IMR-90 (cell line): ENCODE data around the gene GRAMD2B.

Source experiments
- BHLHE40 ChIP-seq: fragments of 150-350 bp; IDR thresholded peaks from 2 replicates; pipeline ENCODE4 v1.6.1; 2016; ENCODE audit warnings: mild to moderate bottlenecking, low read depth, low read length
- CEBPB ChIP-seq: IDR thresholded peaks from 2 replicates; pipeline ENCODE4 v1.6.1; 2012; ENCODE audit warnings: low read depth, low read length, improper control_type of control experiment
- CHD1 ChIP-seq: IDR thresholded peaks from 2 replicates; pipeline ENCODE4 v1.6.1; 2012; ENCODE audit warnings: low read depth, low read length, improper control_type of control experiment
- CTCF ChIP-seq: conservative IDR thresholded peaks from 2 replicates; pipeline ENCODE4 v1.5.1; 2012; ENCODE audit warnings: mild to moderate bottlenecking, low read depth, low read length, improper control_type of control experiment
- ELK1 ChIP-seq: fragments of 150-350 bp; IDR thresholded peaks from 2 replicates; pipeline ENCODE4 v1.6.1; 2016; ENCODE audit warnings: low read depth, mild to moderate bottlenecking, low read length, moderate library complexity, borderline replicate concordance
- FOS ChIP-seq: fragments of 150-350 bp; IDR thresholded peaks from 2 replicates; pipeline ENCODE4 v1.6.1; 2016; ENCODE audit warnings: low read depth, low read length
- MAZ ChIP-seq: IDR thresholded peaks from 2 replicates; pipeline ENCODE4 v1.6.1; 2012; ENCODE audit warnings: low read depth, mild to moderate bottlenecking, low read length, improper control_type of control experiment, moderate library complexity, borderline replicate concordance
- NFE2L2 ChIP-seq: fragments of 150-350 bp; IDR thresholded peaks from 2 replicates; pipeline ENCODE4 v1.6.1; 2016; ENCODE audit warnings: low read depth, mild to moderate bottlenecking, low read length
- POLR2A ChIP-seq: IDR thresholded peaks from 2 replicates; pipeline ENCODE4 v1.6.1; 2012; ENCODE audit warnings: mild to moderate bottlenecking, low read depth, low read length
- RAD21 ChIP-seq: IDR thresholded peaks from 2 replicates; pipeline ENCODE4 v1.6.1; 2012; ENCODE audit warnings: low read length, improper control_type of control experiment
- RCOR1 ChIP-seq: IDR thresholded peaks from 2 replicates; pipeline ENCODE4 v1.6.1; 2012; ENCODE audit warnings: mild to moderate bottlenecking, low read length, improper control_type of control experiment; ENCODE audit not compliant: insufficient replicate concordance
- RFX5 ChIP-seq: IDR thresholded peaks from 2 replicates; pipeline ENCODE4 v1.8.0; 2012; ENCODE audit warnings: low read depth, mild to moderate bottlenecking, low read length, moderate library complexity
- SMC3 ChIP-seq: fragments of 150-350 bp; IDR thresholded peaks from 2 replicates; pipeline ENCODE4 v1.6.1; 2016; ENCODE audit warnings: low read depth, mild to moderate bottlenecking, antibody characterized with exemption, low read length, moderate library complexity
- TF ChIP-seq, protein P1 (sequence below): fragments of 150-350 bp; IDR thresholded peaks from 2 replicates; pipeline ENCODE4 v1.6.1; 2017; ENCODE audit warnings: mild to moderate bottlenecking, antibody characterized with exemption, low read length, low read depth

DNA sequence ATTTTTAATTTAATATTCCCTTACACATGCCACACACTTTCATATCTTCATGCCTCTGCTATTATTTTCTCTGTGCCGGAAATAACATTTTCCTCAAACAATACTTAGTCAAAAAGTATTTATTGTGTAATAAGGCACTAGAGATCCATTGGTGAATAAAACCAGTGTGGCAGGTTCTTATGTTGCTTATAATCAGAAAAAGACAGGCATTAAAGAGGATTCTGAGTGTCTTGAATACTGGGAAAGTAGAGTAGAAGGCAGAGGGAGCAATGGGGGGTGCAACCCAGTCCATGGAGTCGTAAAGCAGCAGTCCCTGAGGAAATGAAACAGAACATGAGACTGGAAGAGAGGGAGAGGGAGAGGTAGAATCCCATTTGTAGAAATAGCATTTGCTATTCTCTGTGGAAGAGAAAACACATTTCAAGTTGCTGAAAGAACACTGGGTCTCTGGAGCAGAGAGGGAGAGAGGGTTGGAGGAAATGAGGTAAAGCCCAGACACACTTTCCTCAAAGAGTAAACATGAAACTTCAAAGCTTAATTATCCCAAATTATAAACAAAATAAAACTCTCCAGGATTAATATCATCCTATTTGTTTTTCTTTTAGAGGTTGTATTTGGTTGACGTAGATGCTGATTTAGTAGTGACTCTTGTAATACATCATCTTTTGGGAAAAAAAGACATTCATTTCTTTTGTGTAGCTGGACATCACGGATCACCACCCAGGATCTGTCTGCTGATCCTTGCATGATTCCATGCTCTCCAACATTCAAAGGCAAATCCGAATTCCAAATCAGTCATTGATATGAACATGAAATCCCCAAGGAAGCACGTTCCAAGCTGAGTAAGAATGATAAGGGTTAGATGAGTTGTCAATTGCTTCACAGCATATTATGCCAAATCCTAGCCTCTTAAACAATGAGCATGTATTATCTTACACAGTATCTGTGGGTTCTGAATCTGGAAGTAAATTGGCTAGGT, 37.4 kb upstream of the GRAMD2B start:
- TF ChIP-seq, protein P1, sequence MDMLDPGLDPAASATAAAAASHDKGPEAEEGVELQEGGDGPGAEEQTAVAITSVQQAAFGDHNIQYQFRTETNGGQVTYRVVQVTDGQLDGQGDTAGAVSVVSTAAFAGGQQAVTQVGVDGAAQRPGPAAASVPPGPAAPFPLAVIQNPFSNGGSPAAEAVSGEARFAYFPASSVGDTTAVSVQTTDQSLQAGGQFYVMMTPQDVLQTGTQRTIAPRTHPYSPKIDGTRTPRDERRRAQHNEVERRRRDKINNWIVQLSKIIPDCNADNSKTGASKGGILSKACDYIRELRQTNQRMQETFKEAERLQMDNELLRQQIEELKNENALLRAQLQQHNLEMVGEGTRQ = no peak
- no peak for TF ChIP-seq CTCF
- no peak for TF ChIP-seq POLR2A
- TF ChIP-seq RAD21 = no peak
- TF ChIP-seq CEBPB = 0 out of 2 replicates have a peak, but pooled peaks have one; percentile 38
- TF ChIP-seq NFE2L2 = no peak
- no peak for TF ChIP-seq MAZ
- TF ChIP-seq ELK1 = no peak
- no peak for TF ChIP-seq SMC3
- TF ChIP-seq FOS = no peak
- no peak for TF ChIP-seq BHLHE40
- TF ChIP-seq CHD1 = no peak
- TF ChIP-seq RCOR1 = no peak
- TF ChIP-seq RFX5 = no peak
